Dermis blood vessel endothelial cell (primary cell): ENCODE measurements around the gene RPL26. TPM values are rescaled to one million over a fixed set of nuclear protein-coding genes. Genes with fewer than 3 reads are reported as not detected.
"Not testable (repeated sequence)": the region's sequence is repeated elsewhere in the genome, so short reads cannot be mapped to it uniquely, and the experiment has no call there.

Experiments used
- DNase-seq: peaks from one replicate; pipeline ENCODE4 v3.0.0; 2010
- total RNA-seq: library from RNA; depleted of rRNA; stranded (reverse); fragments of >200 nt; gene quantifications from 2 replicates; pipeline ENCODE4 v1.2.3, GENCODE V29; 2014

RPL26 gene
- 2,594 and 5,071 TPM in 2 replicates for total RNA-seq

DNA sequence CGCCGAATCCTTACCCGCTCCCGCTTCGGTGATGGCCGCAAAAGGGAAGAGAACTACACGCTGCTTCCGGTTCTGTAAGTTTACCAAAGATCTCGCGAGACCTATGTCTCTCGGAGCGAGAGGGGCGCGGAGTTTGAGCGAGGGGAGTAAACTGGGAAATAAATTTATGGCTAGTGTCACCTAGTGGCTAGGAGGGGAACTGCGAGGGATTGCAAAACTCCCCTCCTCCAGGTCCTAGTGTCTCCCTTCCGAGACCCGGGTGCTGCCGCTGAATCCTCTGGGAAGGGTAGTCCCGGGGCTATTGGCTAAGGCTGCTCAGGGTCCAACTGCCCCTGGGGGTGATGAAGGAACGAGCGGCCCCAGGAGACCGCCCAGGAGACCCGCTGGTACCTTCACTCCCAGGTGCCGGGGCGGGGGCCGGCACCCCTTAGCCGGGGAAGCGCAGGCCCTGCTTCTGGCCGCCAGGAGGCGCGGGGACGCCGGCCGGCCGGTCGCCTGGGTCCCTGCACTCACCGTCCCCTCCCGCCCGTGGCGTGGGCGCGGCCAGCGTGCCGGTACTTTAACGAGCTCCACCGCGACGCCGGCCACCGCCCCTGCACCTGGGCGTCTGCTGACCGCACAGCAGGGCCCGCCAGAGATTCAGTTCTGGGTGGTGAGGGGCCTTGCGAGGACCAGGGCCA lies at the start of gene RPL26:
Gene RPL26 (minus strand): TSS at position 51 of the 680 bp plus-strand sequence. CDS start 883 bp downstream, outside the sequence.
- DNase-seq, result peak; percentile 99

DNA sequence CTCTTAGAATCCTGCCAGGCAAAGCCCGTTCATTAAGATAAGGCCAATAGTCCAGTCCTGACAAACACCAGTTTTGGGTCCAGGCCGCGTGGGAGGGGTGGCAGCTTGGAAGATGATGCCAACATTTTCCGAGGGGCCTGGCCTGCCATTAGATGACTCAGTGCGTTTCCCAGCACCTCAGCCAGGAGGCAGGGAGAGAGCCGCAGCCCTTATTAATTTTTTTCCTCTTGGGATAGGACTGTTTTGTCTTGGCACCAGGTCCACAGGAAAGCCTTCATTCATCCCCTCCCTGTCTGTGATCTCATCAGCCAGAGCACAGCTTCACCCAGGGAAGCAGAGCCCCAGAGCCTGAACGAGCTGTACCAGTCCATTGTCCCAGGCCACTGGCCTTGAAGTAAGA lies 48.0 kb upstream of the RPL26 start:
- peak; percentile 62 for DNase-seq

- no peak for DNase-seq
Measured at GRCh38 chr17:8426802-8427201, 43.8 kb upstream of the RPL26 start.

- DNase-seq, result no peak
Measured at GRCh38 chr17:8426094-8426720, 43.2 kb upstream of the RPL26 start.

DNA sequence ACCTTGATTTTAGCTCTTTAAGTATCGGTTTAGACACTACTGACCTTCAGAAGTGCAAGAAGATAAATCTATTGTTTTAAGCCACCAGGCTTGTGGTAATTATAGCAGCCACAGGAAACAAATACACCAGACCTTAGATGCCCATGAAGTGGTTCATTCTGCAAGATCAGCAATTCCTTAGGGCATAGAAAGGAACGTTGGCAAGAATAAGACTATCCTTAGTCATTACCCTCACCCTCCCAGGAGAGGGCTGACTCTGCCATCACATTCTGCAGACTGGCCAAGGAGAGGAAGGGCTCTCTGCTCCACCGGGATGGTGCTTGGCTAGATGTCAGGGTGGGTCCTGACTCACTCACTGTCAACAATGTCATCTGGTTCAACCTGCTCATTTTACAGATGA lies 38.6 kb upstream of the RPL26 start:
- peak; percentile 29 for DNase-seq

DNA sequence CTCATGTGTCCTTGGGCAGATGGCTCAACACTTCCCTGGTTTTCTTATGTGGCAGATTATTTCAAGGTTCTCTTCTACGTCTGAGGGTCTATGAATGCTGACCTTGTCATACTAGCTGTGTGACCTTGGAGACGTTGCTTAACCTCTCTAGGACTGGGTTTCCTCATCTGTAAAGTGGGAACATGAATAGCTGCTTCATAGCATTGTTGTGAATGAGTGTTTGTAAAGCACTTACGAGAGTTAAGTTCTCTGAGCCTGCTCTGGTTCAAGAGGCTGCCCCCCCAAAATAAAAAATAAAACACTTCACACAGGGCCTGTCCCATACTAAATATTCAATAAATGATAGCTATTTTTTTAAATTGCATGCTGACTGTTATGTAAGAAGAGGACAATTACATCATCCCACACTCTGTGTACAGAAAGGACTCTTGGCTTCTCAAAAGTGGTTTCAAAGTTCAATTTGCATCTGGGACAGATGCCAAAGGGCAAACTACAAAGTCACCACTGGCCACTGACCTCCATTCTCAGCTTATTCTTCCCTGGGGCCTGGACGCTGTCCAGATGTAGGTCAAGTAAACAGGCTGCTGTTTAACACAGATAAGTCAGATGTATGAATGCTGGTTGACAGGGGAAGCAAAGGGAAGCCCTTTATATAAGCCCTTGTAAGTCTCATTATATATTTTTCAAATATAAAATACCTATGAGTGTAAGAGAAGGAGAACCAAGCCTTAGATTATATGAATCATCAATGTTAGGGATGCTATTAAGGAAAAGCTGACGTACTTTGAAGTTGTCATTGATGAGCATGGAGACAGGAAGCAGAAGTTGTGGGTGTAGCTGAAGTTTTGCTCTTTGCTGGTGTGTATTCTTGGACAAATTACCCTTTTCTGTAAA lies 37.3 kb upstream of the RPL26 start:
- DNase-seq, result peak; percentile 86

GRCh38 chr17:8419305-8419704 lies 36.3 kb upstream of the RPL26 start:
- no peak for DNase-seq

- no peak for DNase-seq
Measured at GRCh38 chr17:8418471-8418870, 35.5 kb upstream of the RPL26 start.

- DNase-seq, result no peak
Measured at GRCh38 chr17:8417806-8418205, 34.8 kb upstream of the RPL26 start.

GRCh38 chr17:8413938-8414337 lies 30.9 kb upstream of the RPL26 start:
- no peak for DNase-seq

DNA sequence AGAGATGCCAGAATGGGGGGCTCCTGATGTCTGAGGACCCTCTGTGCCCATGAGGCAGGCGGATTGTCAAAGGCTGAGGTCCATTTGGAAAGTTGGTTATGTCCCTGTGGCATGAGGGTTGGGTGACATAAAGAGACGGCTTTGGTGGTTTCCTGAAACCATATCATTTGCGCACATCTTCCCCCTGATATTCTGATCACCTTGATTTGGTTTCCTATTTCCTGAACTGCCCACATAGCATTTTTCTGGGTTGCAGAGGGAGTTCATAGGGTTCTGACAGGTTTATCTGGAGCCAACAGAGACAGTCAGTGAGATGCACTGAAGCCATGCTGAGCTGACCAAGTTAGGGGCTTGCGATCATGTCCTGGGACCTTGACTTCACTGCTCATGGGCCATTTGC lies 30.3 kb upstream of the RPL26 start:
- no peak for DNase-seq

- DNase-seq, result no peak
Measured at GRCh38 chr17:8412089-8412488, 29.1 kb upstream of the RPL26 start.

- no peak for DNase-seq
Measured at GRCh38 chr17:8410883-8411238, 27.9 kb upstream of the RPL26 start.

DNA sequence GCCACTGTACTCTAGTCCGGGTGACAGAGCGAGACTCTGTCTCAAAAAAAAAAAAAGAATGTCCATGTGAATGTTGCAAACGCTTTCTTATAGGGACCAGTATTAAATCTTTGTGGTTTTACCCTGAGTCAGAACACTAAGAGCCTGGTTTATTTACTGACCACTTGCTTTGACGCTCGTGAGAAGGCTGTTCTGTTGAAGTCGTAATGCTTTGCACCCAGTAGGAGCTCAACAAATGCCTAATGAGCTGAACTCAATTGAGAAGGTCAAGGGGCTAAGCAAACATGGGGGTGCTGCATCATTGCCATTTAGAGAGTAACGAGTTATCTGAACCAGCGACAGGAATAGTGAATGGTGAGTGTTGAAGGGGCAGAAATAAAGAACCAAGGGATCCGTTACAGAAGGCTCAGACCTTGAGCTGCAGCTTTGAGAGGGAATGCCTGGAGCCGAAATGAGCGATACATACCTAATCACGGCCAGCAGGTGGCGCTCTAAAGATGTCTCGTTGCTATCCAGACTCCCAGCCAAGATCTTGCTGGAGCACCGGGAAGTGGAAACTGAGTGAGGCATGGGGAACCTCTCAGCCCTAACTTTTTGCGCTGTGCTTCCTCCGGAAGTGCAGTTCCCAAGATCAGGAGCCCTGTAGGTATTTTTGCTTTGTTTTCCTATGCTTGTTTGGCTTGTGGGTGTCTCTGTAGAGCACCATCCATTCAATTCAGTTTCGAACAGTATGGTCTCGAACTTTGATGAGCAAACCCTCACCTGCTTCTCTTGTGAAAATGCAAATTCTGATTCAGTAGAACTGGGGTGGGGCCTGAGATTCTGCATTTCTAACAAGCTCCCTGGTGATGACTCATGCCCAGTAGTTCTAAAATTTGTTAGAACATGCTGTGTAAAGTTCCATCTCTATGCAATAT lies 27.2 kb upstream of the RPL26 start:
- peak; percentile 93 for DNase-seq

DNA sequence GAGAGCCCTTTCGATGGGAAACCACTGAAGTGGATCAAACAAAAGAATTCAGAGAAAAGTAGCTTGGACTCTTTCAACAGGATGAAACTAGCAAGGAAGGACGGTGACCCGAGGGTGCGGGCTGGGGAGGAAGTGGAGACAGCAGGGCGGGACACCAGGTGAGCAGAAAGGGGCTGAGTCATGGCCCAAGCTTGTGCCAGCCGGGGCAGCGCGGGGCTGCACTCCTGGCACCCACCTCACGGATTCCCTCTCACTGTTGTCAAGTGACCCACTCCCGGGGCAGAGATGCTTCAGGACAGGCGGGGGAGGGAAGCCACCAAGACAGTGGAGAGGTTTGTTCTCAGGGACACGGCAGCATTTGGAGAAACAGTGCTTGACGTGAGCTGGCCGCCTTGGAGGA lies 25.4 kb upstream of the RPL26 start:
- DNase-seq, result no peak

DNA sequence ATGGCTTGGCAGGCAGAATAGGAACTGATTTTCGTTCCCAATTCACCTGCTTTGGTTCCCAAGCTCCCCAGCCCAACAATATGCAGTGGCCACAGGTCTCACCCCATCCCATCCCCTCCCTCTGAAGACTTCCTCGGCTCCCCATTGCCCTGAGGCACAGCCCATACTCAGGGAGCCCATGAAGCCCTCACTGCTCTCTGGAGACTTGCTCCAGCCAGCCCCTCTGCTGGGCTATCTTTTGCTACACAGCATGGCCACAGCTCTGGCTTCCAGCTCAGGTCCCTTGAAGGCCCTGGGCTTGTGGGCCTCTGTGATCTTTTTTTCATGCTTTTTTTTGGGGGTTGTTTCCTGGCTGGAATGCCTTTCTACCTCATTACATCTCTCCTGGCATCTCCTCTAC lies 23.2 kb upstream of the RPL26 start:
- no peak for DNase-seq

DNA sequence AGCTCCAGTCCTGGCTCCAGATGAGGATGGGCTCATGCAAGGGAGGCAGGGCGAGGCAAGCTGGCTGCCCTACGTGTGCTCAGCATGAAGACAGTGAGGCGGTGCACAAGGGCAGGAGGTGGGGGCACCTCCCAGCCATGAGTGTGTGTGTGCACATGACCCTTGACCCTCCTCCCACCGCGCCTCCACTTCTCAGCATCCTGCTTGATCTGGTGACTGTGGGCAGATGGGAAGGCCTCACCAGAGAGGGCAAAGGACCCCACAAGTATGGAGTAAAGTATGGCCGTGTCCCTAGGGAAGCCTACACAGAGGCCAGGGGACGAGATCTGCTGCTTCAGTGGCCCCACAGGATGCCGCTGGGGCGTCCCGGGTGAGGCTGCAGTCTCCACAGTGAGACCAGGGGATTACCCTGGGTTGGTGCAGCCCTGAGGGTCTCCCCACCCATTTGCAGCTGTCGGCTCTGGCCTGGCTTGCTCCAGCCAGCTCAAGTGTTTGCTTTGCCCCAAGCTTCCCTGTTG lies 22.6 kb upstream of the RPL26 start:
- DNase-seq, result no peak

DNA sequence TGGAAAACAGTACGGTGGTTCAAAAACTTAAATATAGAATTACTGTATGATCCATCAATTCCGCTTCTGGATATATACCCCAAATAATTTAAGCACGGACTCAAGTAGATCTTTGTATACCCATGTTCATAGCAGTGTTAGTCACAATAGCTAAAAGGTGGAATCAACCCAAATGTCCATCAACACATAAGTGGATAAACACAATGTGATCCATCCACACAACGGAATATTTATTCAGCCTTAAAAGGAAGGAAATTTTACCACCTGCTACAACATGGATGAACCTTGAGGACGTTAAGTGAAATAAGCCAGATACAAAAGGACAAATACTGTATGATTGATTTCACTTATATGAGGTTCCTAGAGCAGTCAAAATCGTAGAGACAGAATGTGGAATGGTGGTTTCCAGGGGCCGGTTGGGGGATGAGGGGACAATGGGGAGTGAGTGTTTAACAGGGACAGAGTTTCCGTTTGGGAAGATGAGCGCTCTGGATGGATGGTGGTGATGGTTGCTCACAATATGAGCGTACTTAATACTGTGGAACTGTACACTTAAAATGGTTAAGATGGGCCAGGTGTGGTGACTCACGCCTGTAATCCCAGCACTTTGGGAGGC lies 20.0 kb upstream of the RPL26 start:
- DNase-seq, result peak; percentile 34

GRCh38 chr17:8401107-8401506 lies 18.1 kb upstream of the RPL26 start:
- DNase-seq, result no peak

- DNase-seq, result no peak
Measured at GRCh38 chr17:8398980-8399379, 16.0 kb upstream of the RPL26 start.

DNA sequence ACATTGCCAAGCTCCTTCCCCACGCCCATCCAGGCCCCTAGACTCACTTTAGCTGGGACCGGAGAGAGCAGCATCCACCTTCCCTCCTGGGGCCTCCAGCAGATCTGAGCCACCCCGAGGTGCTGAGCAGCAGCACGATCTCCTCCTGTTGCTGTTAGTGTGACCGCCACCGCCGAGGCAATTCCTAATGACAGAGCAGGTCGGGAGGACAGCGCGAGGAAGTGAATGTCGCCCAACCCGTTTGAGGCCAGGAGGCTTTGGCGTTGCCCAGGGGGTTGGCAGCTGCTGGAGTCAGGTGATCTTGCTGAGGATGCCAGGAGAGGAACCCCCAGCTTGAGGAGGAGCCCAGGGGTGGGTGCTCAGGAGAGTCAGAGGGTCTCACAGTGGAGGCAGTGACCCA lies 14.6 kb upstream of the RPL26 start, which contains the start of gene RNF222:
Gene RNF222 (minus strand): TSS at position 192 of the 400 bp plus-strand sequence. CDS start 4,366 bp downstream, outside the sequence.
- no peak for DNase-seq

DNA sequence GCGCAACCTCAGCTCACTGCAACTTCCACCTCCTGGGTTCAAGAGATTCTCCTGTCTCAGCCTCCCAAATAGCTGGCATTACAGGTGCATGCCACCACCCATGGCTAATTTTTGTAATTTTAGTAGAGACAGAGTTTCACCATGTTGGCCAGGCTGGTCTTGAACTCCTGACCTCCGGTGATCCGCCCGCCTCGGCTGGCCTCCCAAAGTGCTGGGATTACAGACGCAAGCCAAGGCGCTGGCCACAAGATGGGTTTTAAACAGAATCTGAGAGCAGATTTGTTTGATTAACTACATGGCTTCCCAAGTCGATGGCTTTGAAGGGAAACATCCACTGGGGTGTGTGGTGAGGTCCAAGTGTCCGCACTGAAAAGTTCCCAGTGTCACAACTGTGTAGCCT lies 11.5 kb upstream of the RPL26 start:
- DNase-seq, result not testable (repeated sequence)
